Kidney glomerular epithelial cell (primary cell): ENCODE data around the gene ZKSCAN5.
A peak's percentile ranks its signal among the peaks of the same experiment; 100 is the strongest.

Source experiments
- DNase-seq: peaks from one replicate; lab custom pipeline; 2025; lab: John Stamatoyannopoulos, UW

Gene ZKSCAN5

GRCh38 chr7:99504603-99505323 is at the start of gene ZKSCAN5:
TSS of gene ZKSCAN5 (plus strand) at chr7:99504662. CDS start at chr7:99506045, 1,383 bp downstream.
- peak; percentile 96 for DNase-seq

- no peak for DNase-seq
Measured at GRCh38 chr7:99455874-99456273, 48.6 kb upstream of the ZKSCAN5 start.

GRCh38 chr7:99456288-99456687 is 48.2 kb upstream of the ZKSCAN5 start:
- DNase-seq = no peak

- no peak for DNase-seq
Measured at GRCh38 chr7:99457050-99457649, 47.3 kb upstream of the ZKSCAN5 start.

GRCh38 chr7:99457650-99458493 is 46.6 kb upstream of the ZKSCAN5 start:
- DNase-seq = no peak

- no peak for DNase-seq
Measured at GRCh38 chr7:99459087-99459486, 45.4 kb upstream of the ZKSCAN5 start.

GRCh38 chr7:99460651-99461050 is 43.8 kb upstream of the ZKSCAN5 start:
- DNase-seq = no peak

- no peak for DNase-seq
Measured at GRCh38 chr7:99461221-99461620, 43.2 kb upstream of the ZKSCAN5 start.

GRCh38 chr7:99465421-99465768 is 39.1 kb upstream of the ZKSCAN5 start:
- no peak for DNase-seq

- no peak for DNase-seq
Measured at GRCh38 chr7:99468336-99468918, 36.0 kb upstream of the ZKSCAN5 start.

- DNase-seq = no peak
Measured at GRCh38 chr7:99469381-99470065, 34.9 kb upstream of the ZKSCAN5 start.

- DNase-seq = peak; percentile 90
Measured at GRCh38 chr7:99472561-99473314, 31.7 kb upstream of the ZKSCAN5 start, which contains the start of gene ZNF789. TSS of gene ZNF789 (plus strand) at chr7:99472890. CDS start at chr7:99476457, 3,567 bp downstream.

GRCh38 chr7:99473315-99473596 is 31.2 kb upstream of the ZKSCAN5 start:
- peak; percentile 67 for DNase-seq

GRCh38 chr7:99476107-99476506 is 28.4 kb upstream of the ZKSCAN5 start:
- DNase-seq = no peak

- no peak for DNase-seq
Measured at GRCh38 chr7:99478464-99479440, 25.7 kb upstream of the ZKSCAN5 start.

- DNase-seq = no peak
Measured at GRCh38 chr7:99485094-99485493, 19.4 kb upstream of the ZKSCAN5 start.

- DNase-seq = no peak
Measured at GRCh38 chr7:99489235-99489634, 15.2 kb upstream of the ZKSCAN5 start.

GRCh38 chr7:99490878-99491277 is 13.6 kb upstream of the ZKSCAN5 start:
- no peak for DNase-seq

- DNase-seq = no peak
Measured at GRCh38 chr7:99493823-99494222, 10.6 kb upstream of the ZKSCAN5 start.
